D721Med (cell line): ENCODE measurements around the gene PLCL1.

Source experiments
- DNase-seq: peaks from one replicate; pipeline ENCODE4 v3.0.0; 2011; ENCODE audit warnings: low spot score; ENCODE audit not compliant: insufficient read length
- FAIRE-seq: peaks from 2 replicates; lab custom pipeline; 2011; peaks lifted over from hg19 to GRCh38; lab: Jason Lieb, UNC
- CTCF ChIP-seq: IDR thresholded peaks from 2 replicates; pipeline ENCODE4 v1.5.1; 2012; ENCODE audit warnings: mild to moderate bottlenecking, control low read depth; ENCODE audit not compliant: insufficient read depth; ENCODE audit errors: missing control alignments

The PLCL1 gene

DNA sequence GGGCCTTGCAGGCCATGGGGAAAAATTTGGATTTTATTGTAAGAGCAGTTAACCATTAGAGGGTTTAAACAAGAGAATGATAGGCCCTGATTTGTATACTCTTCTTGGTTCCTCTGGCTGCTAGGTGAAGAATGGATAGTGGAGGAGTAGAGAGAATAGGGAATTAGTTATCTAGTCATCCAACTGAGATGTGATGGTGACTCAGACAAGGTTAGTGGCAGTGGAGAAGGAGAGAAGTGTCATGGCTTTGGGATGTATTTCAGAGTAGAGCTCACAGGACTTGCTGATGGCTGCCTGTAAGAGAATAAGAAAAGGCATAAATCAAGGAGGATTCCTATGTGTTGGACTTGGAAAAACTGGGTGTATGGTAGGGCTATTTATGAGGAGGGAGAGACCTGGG lies 169.4 kb downstream of the PLCL1 start:
- DNase-seq (no peak), FAIRE-seq (no peak)
- no peak for TF ChIP-seq CTCF

DNA sequence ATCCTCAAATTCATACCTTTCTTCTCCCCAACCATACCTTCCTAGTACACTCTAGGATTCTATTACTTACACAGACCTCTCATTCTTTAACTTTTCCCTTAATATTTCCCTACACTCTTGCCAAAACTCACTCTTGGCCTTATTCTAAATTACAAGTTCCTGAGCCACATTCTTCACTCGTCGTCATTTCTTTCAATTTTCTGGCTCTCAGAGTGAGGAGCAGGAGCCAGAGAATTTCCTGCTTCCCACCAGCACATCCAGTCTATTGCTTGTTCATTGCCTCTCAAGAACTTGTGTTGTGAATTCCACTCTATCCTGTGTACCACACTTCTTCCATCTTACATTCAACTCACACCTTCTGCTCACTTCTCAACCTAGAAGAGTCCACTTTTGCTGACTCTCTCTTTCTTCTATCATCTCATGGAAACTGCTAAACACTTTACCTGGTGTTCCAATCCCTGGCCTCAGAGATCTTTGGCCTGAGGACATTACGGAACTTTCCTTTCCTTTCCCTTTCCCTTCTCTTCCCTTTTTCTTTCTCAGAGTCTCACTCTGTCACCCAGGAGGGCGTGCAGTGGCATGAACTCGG lies 171.6 kb downstream of the PLCL1 start:
- TF ChIP-seq CTCF, result no peak
- DNase-seq, result no peak
- no peak for FAIRE-seq

- no peak for TF ChIP-seq CTCF
- no peak for DNase-seq
- no peak for FAIRE-seq
Measured at GRCh38 chr2:197978971-197979370, 174.6 kb downstream of the PLCL1 start.

GRCh38 chr2:197982565-197982964 lies 178.2 kb downstream of the PLCL1 start:
- FAIRE-seq (no peak), DNase-seq (no peak)
- TF ChIP-seq CTCF, result no peak

DNA sequence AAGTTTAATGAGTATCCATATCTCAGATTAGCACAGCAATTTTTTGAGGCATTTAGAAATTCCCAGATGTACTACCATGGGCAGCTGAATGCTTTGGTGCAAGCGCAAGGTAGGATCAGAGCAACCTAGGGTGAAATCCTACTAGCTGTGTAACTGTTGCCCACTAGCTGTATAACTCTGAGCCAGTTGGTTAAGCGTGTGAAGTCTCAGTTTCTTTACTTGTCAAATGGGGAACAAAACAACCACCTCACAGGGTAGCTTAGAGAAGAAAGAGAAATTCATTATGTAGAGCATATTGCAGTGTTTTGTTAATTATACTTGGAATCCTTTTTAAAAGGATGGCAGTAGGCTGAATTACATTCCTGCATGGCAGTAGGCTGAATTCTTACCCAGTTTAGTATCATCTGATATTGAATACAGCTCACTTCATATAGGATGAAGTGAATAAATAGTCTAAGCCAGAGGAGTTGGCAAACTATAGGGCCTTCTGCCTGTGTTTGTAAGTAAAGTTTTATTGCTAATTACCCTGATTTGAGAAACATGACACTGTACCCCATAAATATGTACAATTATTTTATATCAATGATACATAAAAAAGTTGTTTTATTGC lies 180.7 kb downstream of the PLCL1 start:
- no peak for TF ChIP-seq CTCF
- FAIRE-seq, result no peak
- no peak for DNase-seq

DNA sequence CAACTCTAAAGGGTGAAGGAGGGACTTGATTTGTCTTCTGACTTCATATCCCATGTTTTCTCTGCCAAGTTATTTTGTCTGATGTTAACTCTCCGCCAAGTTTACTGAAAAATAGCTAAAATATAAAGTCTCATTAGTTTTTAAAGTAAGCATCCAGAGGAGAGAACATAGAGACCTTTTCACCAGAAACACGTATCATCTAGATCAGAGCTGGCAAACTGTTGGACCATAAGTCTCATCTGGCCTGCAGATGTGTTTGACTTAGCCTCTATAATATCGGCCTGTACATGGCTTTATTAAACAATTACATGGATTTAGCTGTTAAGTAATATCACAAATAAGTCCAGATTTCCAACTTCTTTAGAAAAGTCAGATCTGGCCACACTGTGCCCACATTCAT lies 182.6 kb downstream of the PLCL1 start:
- no peak for TF ChIP-seq CTCF
- FAIRE-seq, result no peak
- DNase-seq, result no peak

DNA sequence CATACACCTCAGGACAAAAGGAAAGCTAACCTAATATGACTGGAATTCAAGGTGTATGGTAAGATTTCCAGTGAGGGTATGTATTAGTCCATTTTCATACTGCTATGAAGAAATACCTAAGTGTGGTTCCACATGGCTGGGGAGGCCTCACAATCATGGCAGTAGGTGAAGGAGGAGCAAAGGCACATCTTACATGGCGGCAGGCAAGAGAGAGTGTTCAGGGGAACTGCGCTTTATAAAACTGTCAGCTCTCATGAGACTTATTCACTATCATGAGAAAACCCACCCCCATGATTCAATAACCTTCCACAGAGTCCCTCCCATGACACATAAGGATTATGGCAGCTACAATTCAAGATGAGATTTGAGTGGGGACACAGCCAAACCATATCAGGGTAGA lies 186.0 kb downstream of the PLCL1 start:
- DNase-seq, result no peak
- no peak for TF ChIP-seq CTCF
- no peak for FAIRE-seq
